ENCODE measurements around the gene ERICH2.
"Not testable (repeated sequence)": the region's sequence is repeated elsewhere in the genome, so short reads cannot be mapped to it uniquely, and the experiment has no call there.

The ERICH2 gene, protein sequence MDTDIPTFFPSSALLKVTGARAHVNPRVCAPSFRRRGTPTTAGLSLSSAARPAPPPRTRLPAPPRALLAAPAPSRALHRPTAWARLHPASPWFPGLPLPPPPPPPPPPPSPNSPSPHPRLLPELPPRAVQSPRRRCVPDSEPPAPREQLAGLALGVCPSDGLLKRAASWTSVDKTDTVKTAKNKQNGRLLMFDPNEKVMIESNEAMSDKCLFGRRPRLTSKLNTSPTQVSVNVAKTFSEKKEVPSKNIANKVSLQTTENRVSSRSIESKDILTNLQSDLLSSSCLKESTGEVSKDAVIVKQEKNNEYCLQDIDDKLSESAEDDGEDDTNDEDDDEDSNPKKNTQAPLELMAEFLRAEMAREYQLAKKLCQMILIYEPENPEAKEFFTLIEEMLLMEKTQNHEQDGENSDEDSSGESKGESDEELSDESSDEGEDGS

DNA sequence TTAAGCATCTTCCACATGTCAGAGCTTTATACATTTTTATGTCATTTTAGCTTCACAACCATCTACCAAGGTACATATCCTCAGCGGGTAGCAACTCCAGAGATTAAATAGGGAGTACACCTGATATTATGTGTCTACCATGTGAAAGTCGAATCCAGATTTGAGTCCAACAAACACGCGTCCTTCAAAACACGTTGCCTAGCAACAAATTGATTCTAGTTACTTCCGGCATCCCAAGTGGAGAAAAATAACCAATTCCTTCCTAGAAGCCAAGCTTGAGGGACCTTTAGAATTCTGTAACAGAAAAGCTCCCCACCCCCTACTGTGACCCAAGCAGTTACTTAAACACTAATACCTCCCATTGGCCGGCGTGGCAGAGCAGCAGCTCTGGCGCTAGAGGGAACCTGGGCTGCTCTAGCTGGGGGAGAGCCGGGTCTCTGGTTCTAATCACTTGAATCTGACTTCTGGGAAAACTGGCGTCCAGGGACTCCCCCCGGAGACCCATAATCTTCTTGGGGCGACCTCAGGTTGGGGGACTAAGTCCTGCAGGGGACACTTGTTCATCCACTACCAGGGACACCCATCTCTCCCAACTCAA lies at the start of gene ERICH2:
ERICH2 (plus strand) TSS at position 371 of the 598 bp plus-strand sequence. CDS start 304 bp downstream, outside the sequence.
- DNase-seq (ENCODE audit: low read depth): peak; percentile 70
- H3K4me1 ChIP-seq (ENCODE audit: control insufficient read depth, insufficient read depth, low read length): no peaks in the 10 kb centered on the region
- no peaks in the 10 kb centered on the region for H3K36me3 ChIP-seq (ENCODE audit: control insufficient read depth, insufficient read depth, low read length, severe bottlenecking)
- H3K4me3 ChIP-seq (ENCODE audit: low read length): peak within 1 kb of the TSS; percentile 96
- no peaks in the 10 kb centered on the region for H3K27me3 ChIP-seq (replicated peaks; ENCODE audit: control insufficient read depth, insufficient read depth, low read length)
- peak within 1 kb of the TSS; percentile 87 for H3K9ac ChIP-seq (ENCODE audit: low read length)
- H3K9me3 ChIP-seq (ENCODE audit: control insufficient read depth, low read length): no peaks in the 10 kb centered on the region

DNA sequence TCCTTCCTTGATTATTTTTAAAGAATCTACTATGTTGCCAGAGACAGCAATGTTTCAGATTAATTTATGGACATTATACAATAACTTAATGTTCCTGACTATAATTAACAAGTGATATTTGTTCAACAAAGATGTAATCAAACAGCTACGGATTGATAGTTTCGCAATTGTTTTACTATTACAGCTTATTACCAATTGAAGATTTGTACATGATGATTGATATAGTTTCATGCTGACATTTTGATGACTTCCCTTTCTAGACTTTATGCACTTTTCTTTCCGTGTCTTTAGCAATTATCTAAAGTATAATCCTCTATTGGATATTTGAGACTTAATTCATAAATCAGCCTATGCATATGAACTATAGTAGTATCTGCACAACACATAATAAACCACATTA lies 48.5 kb upstream of the ERICH2 start:
- no peaks in the 10 kb centered on the region for H3K36me3 ChIP-seq (ENCODE audit: control insufficient read depth, insufficient read depth, low read length, severe bottlenecking)
- no peak overlapping the region for H3K9ac ChIP-seq (ENCODE audit: low read length)
- H3K4me3 ChIP-seq (ENCODE audit: low read length): no peak overlapping the region
- no peaks in the 10 kb centered on the region for H3K4me1 ChIP-seq (ENCODE audit: control insufficient read depth, insufficient read depth, low read length)
- no peak for DNase-seq (ENCODE audit: low read depth)
- H3K9me3 ChIP-seq (ENCODE audit: control insufficient read depth, low read length): no peaks in the 10 kb centered on the region
- peaks cover 14% of the 10 kb centered on the region for H3K27me3 ChIP-seq (replicated peaks; ENCODE audit: control insufficient read depth, insufficient read depth, low read length)

DNA sequence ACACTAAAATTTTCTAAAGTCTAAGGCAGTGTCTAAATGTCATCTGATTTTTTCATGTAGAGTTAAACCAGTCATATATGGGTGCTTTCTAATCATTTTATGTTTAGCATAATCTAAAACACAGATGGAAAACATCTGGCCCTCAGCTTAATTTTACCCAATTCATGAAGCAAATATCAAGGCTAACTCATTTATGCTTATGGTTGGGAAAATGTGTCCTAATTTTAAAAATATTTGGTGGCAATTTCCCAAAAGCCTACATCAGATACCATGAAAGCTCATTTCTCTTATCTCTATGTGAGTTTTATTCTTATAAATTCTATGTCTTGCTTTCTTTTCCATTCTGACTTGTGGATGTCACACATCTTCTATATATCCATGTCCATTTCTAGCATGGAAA lies 47.9 kb upstream of the ERICH2 start:
- DNase-seq (ENCODE audit: low read depth): no peak
- Histone ChIP-seq H3K36me3 (ENCODE audit: control insufficient read depth, insufficient read depth, low read length, severe bottlenecking) (no peaks in the 10 kb centered on the region), H3K9ac (ENCODE audit: low read length) (no peak overlapping the region), H3K4me3 (ENCODE audit: low read length) (no peak overlapping the region), H3K4me1 (ENCODE audit: control insufficient read depth, insufficient read depth, low read length) (no peaks in the 10 kb centered on the region), H3K27me3 (replicated peaks; ENCODE audit: control insufficient read depth, insufficient read depth, low read length) (peaks cover 9% of the 10 kb centered on the region), H3K9me3 (ENCODE audit: control insufficient read depth, low read length) (no peaks in the 10 kb centered on the region)

DNA sequence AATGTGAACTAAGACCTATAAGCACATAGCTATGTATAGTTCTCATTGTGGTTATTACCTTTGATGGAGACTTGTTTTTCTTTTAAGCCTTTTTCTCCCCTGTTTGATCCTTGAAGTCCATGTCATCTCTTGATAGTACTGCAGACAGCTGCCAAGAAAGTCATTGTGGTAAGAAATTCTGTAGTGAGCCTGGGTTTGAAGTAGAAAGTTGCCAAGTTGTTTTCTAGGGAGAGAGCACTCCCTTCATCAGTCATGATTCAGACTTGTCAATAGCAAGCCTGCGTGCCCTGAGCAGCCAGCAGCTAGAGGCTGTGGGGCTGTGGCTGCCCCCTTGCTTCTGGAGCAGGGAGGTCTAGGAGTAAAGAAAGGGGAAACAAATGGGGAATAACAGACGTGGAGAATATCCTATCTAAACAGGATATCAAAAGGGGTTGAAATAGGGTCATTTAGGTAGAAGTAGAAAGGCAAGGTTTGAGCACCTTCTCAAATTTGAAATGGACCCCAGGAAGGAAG lies 46.7 kb upstream of the ERICH2 start:
- H3K9me3 ChIP-seq (ENCODE audit: control insufficient read depth, low read length): peaks cover under 1% of the 10 kb centered on the region
- peaks cover 9% of the 10 kb centered on the region for H3K27me3 ChIP-seq (replicated peaks; ENCODE audit: control insufficient read depth, insufficient read depth, low read length)
- no peaks in the 10 kb centered on the region for H3K36me3 ChIP-seq (ENCODE audit: control insufficient read depth, insufficient read depth, low read length, severe bottlenecking)
- DNase-seq (ENCODE audit: low read depth): no peak
- H3K9ac ChIP-seq (ENCODE audit: low read length): no peak overlapping the region
- no peaks in the 10 kb centered on the region for H3K4me1 ChIP-seq (ENCODE audit: control insufficient read depth, insufficient read depth, low read length)
- no peak overlapping the region for H3K4me3 ChIP-seq (ENCODE audit: low read length)

DNA sequence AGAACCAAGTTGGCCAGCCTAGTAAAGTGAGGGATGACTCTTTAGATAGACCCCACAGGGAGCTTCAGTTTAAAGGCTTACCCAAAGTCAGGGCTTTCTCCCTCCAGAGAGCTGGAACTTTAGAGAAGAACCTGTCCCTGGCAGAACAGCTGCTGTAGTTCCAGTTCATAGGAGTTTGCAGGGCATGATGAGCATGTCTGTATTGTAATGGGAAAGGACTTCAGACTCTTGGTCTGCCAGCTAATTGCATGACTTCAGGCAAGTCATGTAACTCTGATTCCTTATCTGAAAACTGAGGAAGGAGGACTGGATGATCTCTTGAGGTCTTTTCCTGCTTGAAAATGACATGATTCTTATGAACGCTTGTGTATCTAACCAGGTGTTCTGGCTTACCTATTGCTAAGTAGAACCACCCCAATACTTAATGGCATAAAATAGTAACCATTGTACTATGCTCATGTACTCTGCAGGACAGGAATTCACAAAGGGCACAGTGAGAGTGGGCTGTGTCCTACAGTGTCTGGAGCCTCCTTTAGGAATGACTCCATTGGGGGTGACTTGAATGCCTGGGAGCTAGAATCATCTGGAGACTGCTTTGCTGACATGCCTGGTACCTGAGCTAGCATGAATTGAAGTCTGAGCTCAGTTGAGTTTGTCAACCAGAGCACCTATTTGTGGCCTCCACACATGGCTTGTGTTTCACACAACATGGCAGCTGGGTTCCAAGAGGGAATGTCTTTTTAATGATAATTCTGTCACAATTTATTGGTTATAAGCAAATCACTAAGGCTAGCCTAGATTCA lies 36.2 kb upstream of the ERICH2 start:
- no peak for DNase-seq (ENCODE audit: low read depth)
- H3K36me3 ChIP-seq (ENCODE audit: control insufficient read depth, insufficient read depth, low read length, severe bottlenecking): no peaks in the 10 kb centered on the region
- H3K9me3 ChIP-seq (ENCODE audit: control insufficient read depth, low read length): no peaks in the 10 kb centered on the region
- H3K9ac ChIP-seq (ENCODE audit: low read length): no peak overlapping the region
- H3K4me1 ChIP-seq (ENCODE audit: control insufficient read depth, insufficient read depth, low read length): peaks cover 11% of the 10 kb centered on the region
- H3K4me3 ChIP-seq (ENCODE audit: low read length): no peak overlapping the region
- peaks cover 5% of the 10 kb centered on the region for H3K27me3 ChIP-seq (replicated peaks; ENCODE audit: control insufficient read depth, insufficient read depth, low read length)

DNA sequence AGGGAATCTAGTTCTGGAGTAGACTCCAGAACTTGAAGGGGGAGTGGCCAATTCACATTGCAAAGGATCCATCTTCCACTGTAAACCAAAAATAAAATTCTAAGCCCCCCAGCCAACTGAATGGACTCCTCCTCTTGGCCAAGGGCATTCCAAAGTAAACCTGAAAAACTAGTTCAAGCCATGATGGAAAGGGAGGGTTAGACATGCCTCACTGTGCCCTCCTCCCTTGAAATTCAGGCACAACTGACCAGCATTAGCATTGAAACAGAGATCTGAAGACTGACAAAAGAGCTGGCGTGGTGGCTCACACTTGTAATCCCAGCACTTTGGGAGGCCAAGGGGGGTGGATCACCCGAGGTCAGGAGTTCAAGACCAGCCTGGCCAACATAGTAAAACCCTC lies 35.6 kb upstream of the ERICH2 start:
- H3K4me3 ChIP-seq (ENCODE audit: low read length); H3K36me3 ChIP-seq (ENCODE audit: control insufficient read depth, insufficient read depth, low read length, severe bottlenecking); H3K9me3 ChIP-seq (ENCODE audit: control insufficient read depth, low read length); H3K27me3 ChIP-seq (replicated peaks; ENCODE audit: control insufficient read depth, insufficient read depth, low read length); H3K9ac ChIP-seq (ENCODE audit: low read length); DNase-seq (ENCODE audit: low read depth): not testable (repeated sequence)
- H3K4me1 ChIP-seq (ENCODE audit: control insufficient read depth, insufficient read depth, low read length): peaks cover 17% of the 10 kb centered on the region

DNA sequence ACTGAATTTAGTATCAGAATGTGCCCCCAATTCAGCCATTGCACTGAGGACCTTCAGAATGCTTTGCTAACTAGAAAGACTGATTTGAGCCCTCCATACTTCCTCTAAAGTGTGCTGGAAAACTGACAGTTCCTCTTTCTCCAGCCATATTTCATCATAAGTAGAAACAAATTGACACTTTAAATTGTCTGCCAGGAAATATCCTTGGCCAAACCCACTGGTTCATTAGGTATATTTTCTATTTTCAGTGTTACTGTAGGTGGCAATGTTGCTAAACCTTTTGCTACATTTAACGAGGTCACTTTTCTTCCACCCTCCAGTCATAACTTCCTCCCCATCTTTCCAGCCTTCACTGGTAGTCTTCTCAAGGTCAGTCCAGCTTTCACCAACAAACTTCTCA lies 33.5 kb upstream of the ERICH2 start:
- H3K9ac ChIP-seq (ENCODE audit: low read length): no peak overlapping the region
- no peak for DNase-seq (ENCODE audit: low read depth)

DNA sequence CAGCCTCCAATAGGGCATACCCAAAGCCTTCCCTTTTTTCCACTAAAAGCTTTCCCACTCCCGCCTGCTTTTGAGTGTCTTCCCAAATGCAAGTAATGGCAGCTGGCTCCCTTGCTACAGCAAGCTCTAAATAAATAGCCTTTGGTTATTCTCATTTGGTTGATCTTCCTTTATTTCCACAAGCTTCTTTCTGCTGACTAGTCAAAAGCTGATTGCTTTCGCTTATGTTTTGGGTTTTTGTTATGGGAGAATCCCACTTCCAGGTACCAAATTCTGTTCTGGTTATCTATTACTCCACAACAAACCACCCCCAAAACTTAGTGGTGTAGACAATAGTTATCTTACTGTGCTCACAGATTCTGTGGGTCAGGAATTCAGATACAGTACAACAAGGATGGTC lies 32.8 kb upstream of the ERICH2 start:
- H3K4me3 ChIP-seq (ENCODE audit: low read length): no peak overlapping the region
- H3K9me3 ChIP-seq (ENCODE audit: control insufficient read depth, low read length): no peaks in the 10 kb centered on the region
- H3K4me1 ChIP-seq (ENCODE audit: control insufficient read depth, insufficient read depth, low read length): peaks cover 19% of the 10 kb centered on the region
- H3K36me3 ChIP-seq (ENCODE audit: control insufficient read depth, insufficient read depth, low read length, severe bottlenecking): no peaks in the 10 kb centered on the region
- no peaks in the 10 kb centered on the region for H3K27me3 ChIP-seq (replicated peaks; ENCODE audit: control insufficient read depth, insufficient read depth, low read length)
- no peak overlapping the region for H3K9ac ChIP-seq (ENCODE audit: low read length)
- no peak for DNase-seq (ENCODE audit: low read depth)

More for the DNA sequence above, 33.5 kb upstream of the ERICH2 start:
- H3K4me1 ChIP-seq (ENCODE audit: control insufficient read depth, insufficient read depth, low read length): peaks cover 19% of the 10 kb centered on the region
- no peaks in the 10 kb centered on the region for H3K27me3 ChIP-seq (replicated peaks; ENCODE audit: control insufficient read depth, insufficient read depth, low read length)
- no peak overlapping the region for H3K4me3 ChIP-seq (ENCODE audit: low read length)
- H3K36me3 ChIP-seq (ENCODE audit: control insufficient read depth, insufficient read depth, low read length, severe bottlenecking): no peaks in the 10 kb centered on the region
- no peaks in the 10 kb centered on the region for H3K9me3 ChIP-seq (ENCODE audit: control insufficient read depth, low read length)

DNA sequence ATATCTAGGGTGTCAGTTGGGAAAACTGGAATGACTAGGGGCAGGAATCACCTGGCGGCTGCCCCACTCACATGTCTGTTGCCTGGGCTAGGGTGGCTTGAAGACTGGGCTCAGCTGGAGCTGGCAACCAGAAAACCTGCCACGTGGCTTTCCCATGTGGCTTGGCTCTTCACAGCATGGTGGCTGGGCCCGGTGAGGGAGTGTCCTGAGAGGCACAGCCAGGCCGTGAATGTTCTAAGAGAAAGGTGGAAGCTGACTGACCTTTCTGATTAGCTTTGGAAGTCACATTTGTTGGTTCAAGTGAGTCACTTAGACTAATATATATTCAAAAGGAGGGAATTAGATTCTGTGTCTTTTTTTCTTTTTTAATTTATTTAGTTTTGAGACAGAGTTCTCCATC lies 32.4 kb upstream of the ERICH2 start:
- H3K4me1 ChIP-seq (ENCODE audit: control insufficient read depth, insufficient read depth, low read length): peaks cover 19% of the 10 kb centered on the region
- no peaks in the 10 kb centered on the region for H3K27me3 ChIP-seq (replicated peaks; ENCODE audit: control insufficient read depth, insufficient read depth, low read length)
- H3K36me3 ChIP-seq (ENCODE audit: control insufficient read depth, insufficient read depth, low read length, severe bottlenecking): no peaks in the 10 kb centered on the region
- no peak overlapping the region for H3K9ac ChIP-seq (ENCODE audit: low read length)
- H3K4me3 ChIP-seq (ENCODE audit: low read length): no peak overlapping the region
- DNase-seq (ENCODE audit: low read depth): no peak
- H3K9me3 ChIP-seq (ENCODE audit: control insufficient read depth, low read length): no peaks in the 10 kb centered on the region

DNA sequence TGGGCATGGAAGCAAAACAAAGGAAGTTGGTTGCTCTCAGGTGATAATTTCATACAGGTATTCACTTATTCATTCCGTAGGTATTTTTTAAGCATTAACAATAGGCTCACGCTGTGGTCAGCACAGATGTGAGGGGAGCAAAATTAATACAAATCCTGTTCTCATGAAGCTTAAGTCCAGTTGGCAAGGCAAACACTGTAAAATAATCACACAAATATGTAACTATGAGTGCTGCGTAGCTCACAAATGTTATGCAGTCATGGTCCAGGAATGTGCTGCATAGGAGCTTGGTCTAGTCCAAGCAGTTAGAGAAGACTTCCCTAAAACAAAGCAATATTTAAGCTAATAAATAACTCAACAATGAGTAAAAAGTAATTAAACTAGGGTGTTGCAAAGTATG lies 31.1 kb upstream of the ERICH2 start:
- H3K9me3 ChIP-seq (ENCODE audit: control insufficient read depth, low read length): no peaks in the 10 kb centered on the region
- peak; percentile 73 for DNase-seq (ENCODE audit: low read depth)
- no peaks in the 10 kb centered on the region for H3K36me3 ChIP-seq (ENCODE audit: control insufficient read depth, insufficient read depth, low read length, severe bottlenecking)
- peak overlapping the region; percentile 27 for H3K9ac ChIP-seq (ENCODE audit: low read length)
- peaks cover 19% of the 10 kb centered on the region for H3K4me1 ChIP-seq (ENCODE audit: control insufficient read depth, insufficient read depth, low read length)
- peak overlapping the region; percentile 4 for H3K4me3 ChIP-seq (ENCODE audit: low read length)
- H3K27me3 ChIP-seq (replicated peaks; ENCODE audit: control insufficient read depth, insufficient read depth, low read length): no peaks in the 10 kb centered on the region

DNA sequence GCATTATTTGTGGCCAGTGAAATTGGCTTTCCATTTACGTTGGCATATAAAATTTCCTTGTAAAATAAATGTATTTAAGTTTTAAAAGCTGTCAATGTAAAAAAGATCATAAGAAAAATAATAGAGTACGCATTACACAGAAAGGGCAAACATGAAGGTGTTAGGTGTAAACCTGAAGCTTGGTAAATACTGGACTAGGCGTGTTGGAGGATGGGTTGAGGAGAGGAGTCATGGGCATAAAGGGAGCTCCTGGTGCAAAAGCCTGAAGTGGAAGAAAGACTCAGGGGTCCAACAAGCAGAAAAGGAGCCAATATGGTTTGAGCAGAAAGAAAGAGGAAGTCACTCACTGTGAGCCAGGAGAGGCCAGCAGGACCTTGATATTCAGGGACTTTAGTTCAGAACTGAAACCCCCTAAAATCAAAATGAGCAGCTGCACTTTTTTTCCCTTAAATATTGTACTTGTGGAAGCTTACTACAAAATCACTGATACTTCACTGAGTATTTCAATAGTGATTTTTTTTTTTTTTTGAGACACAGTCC lies 30.6 kb upstream of the ERICH2 start:
- peak overlapping the region; percentile 4 for H3K4me3 ChIP-seq (ENCODE audit: low read length)
- no peaks in the 10 kb centered on the region for H3K36me3 ChIP-seq (ENCODE audit: control insufficient read depth, insufficient read depth, low read length, severe bottlenecking)
- H3K27me3 ChIP-seq (replicated peaks; ENCODE audit: control insufficient read depth, insufficient read depth, low read length): no peaks in the 10 kb centered on the region
- H3K9ac ChIP-seq (ENCODE audit: low read length): no peak overlapping the region
- DNase-seq (ENCODE audit: low read depth): no peak
- no peaks in the 10 kb centered on the region for H3K9me3 ChIP-seq (ENCODE audit: control insufficient read depth, low read length)
- peaks cover 21% of the 10 kb centered on the region for H3K4me1 ChIP-seq (ENCODE audit: control insufficient read depth, insufficient read depth, low read length)
